AG10803 (cell line): Measurements from ENCODE around the gene DMRT3.

Experiments used
- DNase-seq: peaks from one replicate; pipeline ENCODE4 v3.0.0; 2010; ENCODE audit warnings: low read depth
- H3K4me3 ChIP-seq: 2 replicates; pipeline ENCODE4 v1.5.1; 2011; ENCODE audit warnings: mild to moderate bottlenecking, low read length, control low read depth
- CTCF ChIP-seq: conservative IDR thresholded peaks from 2 replicates; pipeline ENCODE4 v1.5.1; 2011; ENCODE audit warnings: mild to moderate bottlenecking, low read length, control low read depth, inconsistent platforms

The DMRT3 gene

GRCh38 chr9:942805-943580 lies 33.5 kb upstream of the DMRT3 start:
- no peak for DNase-seq
- H3K4me3 ChIP-seq = no peak overlapping the region
- no peak for TF ChIP-seq CTCF

- H3K4me3 ChIP-seq = no peak overlapping the region
- no peak for TF ChIP-seq CTCF
- DNase-seq = no peak
Observed at GRCh38 chr9:947985-948384, 28.5 kb upstream of the DMRT3 start.

GRCh38 chr9:948497-948896 lies 28.0 kb upstream of the DMRT3 start:
- H3K4me3 ChIP-seq = no peak overlapping the region
- no peak for DNase-seq
- no peak for TF ChIP-seq CTCF

GRCh38 chr9:950139-950538 lies 26.3 kb upstream of the DMRT3 start:
- TF ChIP-seq CTCF = no peak
- DNase-seq = no peak
- no peak overlapping the region for H3K4me3 ChIP-seq

- H3K4me3 ChIP-seq = no peak overlapping the region
- DNase-seq = no peak
- TF ChIP-seq CTCF = no peak
Observed at GRCh38 chr9:952546-952945, 23.9 kb upstream of the DMRT3 start.

- no peak for TF ChIP-seq CTCF
- DNase-seq = no peak
- no peak overlapping the region for H3K4me3 ChIP-seq
Observed at GRCh38 chr9:959105-959504, 17.4 kb upstream of the DMRT3 start.

GRCh38 chr9:959914-960313 lies 16.5 kb upstream of the DMRT3 start:
- H3K4me3 ChIP-seq = no peak overlapping the region
- DNase-seq = no peak
- TF ChIP-seq CTCF = no peak
